ENCODE data around the gene OTULINL. TPM values are rescaled to one million over a fixed set of nuclear protein-coding genes. Genes with fewer than 3 reads are reported as not detected.
A peak's percentile ranks its signal among the peaks of the same experiment; 100 is the strongest.

The OTULINL gene
- total and polyA plus RNA-seq, 3 experiments from 2014 or later, result 15.4 to 24.5 (median 19.6) TPM

- peaks cover 46% of the 10 kb centered on the region for H3K4me1 ChIP-seq (ENCODE audit: insufficient read depth, low read length)
- POLR2A ChIA-PET, result no interaction called here
- H3K36me3 Mint-ChIP-seq, result peaks cover 0 to 5% (median 2%) of the 10 kb centered on the region in 3 donors
Measured at GRCh38 chr5:14588145-14588544, 6.6 kb downstream of the OTULINL start.

GRCh38 chr5:14588758-14589543 is 7.4 kb downstream of the OTULINL start:
- Histone ChIP-seq H3K27me3 (ENCODE audit: insufficient read depth, low read length, poor library complexity, severe bottlenecking) (no peaks in the 10 kb centered on the region), H3K4me3 (ENCODE audit: low read length) (no peak overlapping the region), H3K9me3 (ENCODE audit: low read length) (no peaks in the 10 kb centered on the region), H3K27ac (ENCODE audit: low read depth, low read length) (no peak overlapping the region), H3K36me3 (ENCODE audit: insufficient read depth, low read length) (no peaks in the 10 kb centered on the region), H3K4me1 (ENCODE audit: insufficient read depth, low read length) (peaks cover 48% of the 10 kb centered on the region)
- no peak for DNase-seq
- Mint-ChIP-seq H3K9me3 (no peaks in the 10 kb centered on the region), H3K4me1 (peaks cover 83 to 98% (median 96%) of the 10 kb centered on the region in 3 donors), H3K4me3 (peak overlapping the region in 3 of 7 donors; percentile 13 to 64 (median 25)), H3K27ac (peak overlapping the region; percentile 13 to 93 (median 74)), H3K36me3 (peaks cover 0 to 3% (median 0%) of the 10 kb centered on the region in 3 donors), H3K27me3 (no peaks in the 10 kb centered on the region)
- ChIA-PET POLR2A (no interaction called here), CTCF (interaction anchor here (1.1 kb wide), 1 partner anchor 9 kb away, joined by 3 read pairs; no protein-coding TSS in a partner anchor)

More at GRCh38 chr5:14588145-14588544, 6.6 kb downstream of the OTULINL start:
- Histone ChIP-seq H3K27ac (ENCODE audit: low read depth, low read length) (no peak overlapping the region), H3K4me3 (ENCODE audit: low read length) (no peak overlapping the region), H3K36me3 (ENCODE audit: insufficient read depth, low read length) (no peaks in the 10 kb centered on the region), H3K27me3 (ENCODE audit: insufficient read depth, low read length, poor library complexity, severe bottlenecking) (no peaks in the 10 kb centered on the region), H3K9me3 (ENCODE audit: low read length) (no peaks in the 10 kb centered on the region)
- H3K4me3 Mint-ChIP-seq, result no peak overlapping the region
- DNase-seq, result no peak
- CTCF ChIA-PET, result interaction anchor here (1.5 kb wide), 1 partner anchor 61 kb away, joined by 5 read pairs; no protein-coding TSS in a partner anchor
- no peaks in the 10 kb centered on the region for H3K27me3 Mint-ChIP-seq
- H3K4me1 Mint-ChIP-seq, result peaks cover 83 to 98% (median 96%) of the 10 kb centered on the region in 3 donors
- no peaks in the 10 kb centered on the region for H3K9me3 Mint-ChIP-seq
- peak overlapping the region in 1 of 8 donors; percentile 73 for H3K27ac Mint-ChIP-seq

GRCh38 chr5:14590949-14591348 is 9.4 kb downstream of the OTULINL start:
- no peak for DNase-seq
- no peaks in the 10 kb centered on the region for H3K36me3 ChIP-seq (ENCODE audit: insufficient read depth, low read length)
- Mint-ChIP-seq H3K4me1 (peaks cover 85 to 98% (median 96%) of the 10 kb centered on the region in 3 donors), H3K36me3 (no peaks in the 10 kb centered on the region), H3K27me3 (no peaks in the 10 kb centered on the region), H3K27ac (peak overlapping the region; percentile 71 to 91 (median 78)), H3K9me3 (no peaks in the 10 kb centered on the region), H3K4me3 (peak overlapping the region in 1 of 7 donors; percentile 9)
- H3K9me3 ChIP-seq (ENCODE audit: low read length), result no peaks in the 10 kb centered on the region
- no peaks in the 10 kb centered on the region for H3K27me3 ChIP-seq (ENCODE audit: insufficient read depth, low read length, poor library complexity, severe bottlenecking)
- H3K4me1 ChIP-seq (ENCODE audit: insufficient read depth, low read length), result peaks cover 66% of the 10 kb centered on the region
- H3K4me3 ChIP-seq (ENCODE audit: low read length), result no peak overlapping the region
- POLR2A ChIA-PET, result interaction anchor here (5.3 kb wide), 1 partner anchor 8 kb away, joined by 48 read pairs; the partner anchor contains the start of gene OTULINL
- no peak overlapping the region for H3K27ac ChIP-seq (ENCODE audit: low read depth, low read length)
- CTCF ChIA-PET, result interaction anchor here (2.4 to 4.8 kb wide), 2 partner anchors 8 to 58 kb away, joined by 6 to 37 read pairs; partner anchors contain the start of gene OTULINL

GRCh38 chr5:14591548-14591947 is 10.0 kb downstream of the OTULINL start:
- no peaks in the 10 kb centered on the region for H3K27me3 Mint-ChIP-seq
- H3K27me3 ChIP-seq (ENCODE audit: insufficient read depth, low read length, poor library complexity, severe bottlenecking), result no peaks in the 10 kb centered on the region
- POLR2A ChIA-PET, result interaction anchor here (5.3 kb wide), 1 partner anchor 9 kb away, joined by 48 read pairs; the partner anchor contains the start of gene OTULINL
- CTCF ChIA-PET, result interaction anchor here (2.4 to 4.8 kb wide), 2 partner anchors 8 to 57 kb away, joined by 6 to 37 read pairs; partner anchors contain the start of gene OTULINL
- H3K4me3 Mint-ChIP-seq, result no peak overlapping the region
- H3K27ac ChIP-seq (ENCODE audit: low read depth, low read length), result no peak overlapping the region
- H3K36me3 Mint-ChIP-seq, result peaks cover 0 to 1% (median 0%) of the 10 kb centered on the region in 3 donors
- peak overlapping the region; percentile 75 to 97 (median 85) for H3K27ac Mint-ChIP-seq
- no peak overlapping the region for H3K4me3 ChIP-seq (ENCODE audit: low read length)
- no peak for DNase-seq
- H3K4me1 ChIP-seq (ENCODE audit: insufficient read depth, low read length), result peaks cover 72% of the 10 kb centered on the region
- no peaks in the 10 kb centered on the region for H3K9me3 Mint-ChIP-seq
- no peaks in the 10 kb centered on the region for H3K36me3 ChIP-seq (ENCODE audit: insufficient read depth, low read length)
- H3K4me1 Mint-ChIP-seq, result peaks cover 87 to 98% (median 96%) of the 10 kb centered on the region in 3 donors
- no peaks in the 10 kb centered on the region for H3K9me3 ChIP-seq (ENCODE audit: low read length)

- ChIA-PET POLR2A (interaction anchor here (5.3 kb wide), 1 partner anchor 10 kb away, joined by 48 read pairs; the partner anchor contains the start of gene OTULINL), CTCF (interaction anchor here (1.1 to 4.8 kb wide), 3 partner anchors 10 to 55 kb away, joined by 4 to 37 read pairs (median 6); partner anchors contain the start of gene OTULINL)
- Mint-ChIP-seq H3K4me1 (peaks cover 93 to 98% (median 97%) of the 10 kb centered on the region in 3 donors), H3K9me3 (no peaks in the 10 kb centered on the region), H3K4me3 (peak overlapping the region; percentile 67 to 84 (median 78)), H3K36me3 (peaks cover 0 to 1% (median 0%) of the 10 kb centered on the region in 3 donors), H3K27ac (peak overlapping the region; percentile 91 to 99 (median 95)), H3K27me3 (no peaks in the 10 kb centered on the region)
- H3K27ac ChIP-seq (ENCODE audit: low read depth, low read length), result peak overlapping the region; percentile 25
- peak overlapping the region; percentile 13 for H3K4me3 ChIP-seq (ENCODE audit: low read length)
- H3K9me3 ChIP-seq (ENCODE audit: low read length), result no peaks in the 10 kb centered on the region
- peak in 3 of 5 donors; percentile 33 to 57 (median 49) for DNase-seq
- no peaks in the 10 kb centered on the region for H3K36me3 ChIP-seq (ENCODE audit: insufficient read depth, low read length)
- peaks cover 89% of the 10 kb centered on the region for H3K4me1 ChIP-seq (ENCODE audit: insufficient read depth, low read length)
- H3K27me3 ChIP-seq (ENCODE audit: insufficient read depth, low read length, poor library complexity, severe bottlenecking), result no peaks in the 10 kb centered on the region
Measured at GRCh38 chr5:14593326-14594021, 11.9 kb downstream of the OTULINL start.

- H3K4me1 Mint-ChIP-seq, result peaks cover 84 to 91% (median 88%) of the 10 kb centered on the region in 3 donors
- H3K36me3 Mint-ChIP-seq, result peaks cover 0 to 1% (median 0%) of the 10 kb centered on the region in 3 donors
- Histone ChIP-seq H3K9me3 (ENCODE audit: low read length) (no peaks in the 10 kb centered on the region), H3K4me3 (ENCODE audit: low read length) (peak overlapping the region; percentile 51), H3K36me3 (ENCODE audit: insufficient read depth, low read length) (no peaks in the 10 kb centered on the region), H3K27ac (ENCODE audit: low read depth, low read length) (peak overlapping the region; percentile 38), H3K27me3 (ENCODE audit: insufficient read depth, low read length, poor library complexity, severe bottlenecking) (no peaks in the 10 kb centered on the region), H3K4me1 (ENCODE audit: insufficient read depth, low read length) (peaks cover 82% of the 10 kb centered on the region)
- H3K4me3 Mint-ChIP-seq, result peak overlapping the region; percentile 73 to 84 (median 82)
- CTCF ChIA-PET, result interaction anchor here (1.1 to 4.8 kb wide), 2 partner anchors 11 to 54 kb away, joined by 4 to 37 read pairs; partner anchors contain the start of gene OTULINL
- H3K9me3 Mint-ChIP-seq, result no peaks in the 10 kb centered on the region
- peak overlapping the region; percentile 91 to 99 (median 95) for H3K27ac Mint-ChIP-seq
- no peaks in the 10 kb centered on the region for H3K27me3 Mint-ChIP-seq
- POLR2A ChIA-PET, result interaction anchor here (0.6 to 5.3 kb wide), 4 partner anchors 12 to 180 kb away, joined by 4 to 48 read pairs (median 6); partner anchors contain the start of gene OTULINL
- no peak for DNase-seq
Measured at GRCh38 chr5:14594378-14595074, 12.9 kb downstream of the OTULINL start.

- H3K9me3 ChIP-seq (ENCODE audit: low read length), result no peaks in the 10 kb centered on the region
- Mint-ChIP-seq H3K4me3 (peak overlapping the region; percentile 73 to 84 (median 82)), H3K27me3 (no peaks in the 10 kb centered on the region), H3K4me1 (peaks cover 85 to 92% (median 89%) of the 10 kb centered on the region in 3 donors), H3K27ac (peak overlapping the region; percentile 91 to 99 (median 95)), H3K36me3 (peaks cover 0 to 2% (median 1%) of the 10 kb centered on the region in 3 donors), H3K9me3 (no peaks in the 10 kb centered on the region)
- peak in 4 of 5 donors; percentile 6 to 62 (median 53) for DNase-seq
- H3K27ac ChIP-seq (ENCODE audit: low read depth, low read length), result peak overlapping the region; percentile 38
- CTCF ChIA-PET, result interaction anchor here (4.8 kb wide), 1 partner anchor 12 kb away, joined by 37 read pairs; the partner anchor contains the start of gene OTULINL
- H3K4me3 ChIP-seq (ENCODE audit: low read length), result peak overlapping the region; percentile 51
- POLR2A ChIA-PET, result interaction anchor here (0.6 to 5.3 kb wide), 4 partner anchors 12 to 181 kb away, joined by 4 to 48 read pairs (median 6); partner anchors contain the start of gene OTULINL
- H3K36me3 ChIP-seq (ENCODE audit: insufficient read depth, low read length), result no peaks in the 10 kb centered on the region
- H3K4me1 ChIP-seq (ENCODE audit: insufficient read depth, low read length), result peaks cover 77% of the 10 kb centered on the region
- H3K27me3 ChIP-seq (ENCODE audit: insufficient read depth, low read length, poor library complexity, severe bottlenecking), result no peaks in the 10 kb centered on the region
Measured at GRCh38 chr5:14595189-14595588, 13.6 kb downstream of the OTULINL start.
